GM12878 (cell line): ENCODE results near the gene C17orf50. TPM values are rescaled to one million over a fixed set of nuclear protein-coding genes. Genes with fewer than 3 reads are reported as not detected.

Experiments used
- ATAC-seq: fragments of 200-7000 bp; cut with Tn5 transposase; 3 replicates; pipeline ENCODE4 v1.9.1; 2020; ENCODE audit warnings: mild to moderate bottlenecking, moderate library complexity
- BruUV-seq: library from RNA; stranded (reverse); fragments of 400-500 nt; replicated peaks from 2 replicates; lab custom pipeline; 2021; lab: Mats Ljungman, UMichigan
- CTCF ChIA-PET: fragments of 300-600 bp; sonication (Branson Sonifier 250); formaldehyde crosslinking; extraction: SDS; loops from one replicate; lab custom pipeline; 2021; ENCODE audit warnings: inconsistent platforms; lab: Yijun Ruan, JAX
- POLR2A ChIA-PET: fragments of 350-600 bp; formaldehyde crosslinking; extraction: SDS; loops from one replicate; lab custom pipeline; 2021; ENCODE audit warnings: inconsistent platforms; lab: Charles Lee
- RAD21 ChIA-PET: fragments of 300-600 bp; sonication (Branson Sonifier 250); formaldehyde crosslinking; loops from one replicate; lab custom pipeline; 2023; ENCODE audit warnings: antibody characterized with exemption; ENCODE audit not compliant: unreplicated experiment; lab: Charles Lee
- SMC1A ChIA-PET: fragments of 300-600 bp; sonication (Branson Sonifier 250); formaldehyde crosslinking; loops from one replicate; lab custom pipeline; 2023; ENCODE audit not compliant: unreplicated experiment, uncharacterized antibody; lab: Charles Lee
- DNase-seq: peaks from one replicate; pipeline ENCODE4 v3.0.0-alpha.2; 2011; ENCODE audit warnings: low read depth, low spot score
- FAIRE-seq: peaks from 3 replicates; lab custom pipeline; 2011; peaks lifted over from hg19 to GRCh38; lab: Jason Lieb, UNC
- H2AFZ ChIP-seq: 2 replicates; pipeline ENCODE4 v1.6.0; 2011; ENCODE audit warnings: low read depth, low read length, control low read depth; ENCODE audit not compliant: control insufficient read depth
- H3K27ac ChIP-seq: 2 replicates; pipeline ENCODE4 v1.5.1; 2011; ENCODE audit warnings: control low read depth; ENCODE audit not compliant: control insufficient read depth, insufficient read depth
- H3K27me3 ChIP-seq, 2 experiments: replicated peaks in 1 of 2; 2 replicates each; pipeline versions ENCODE4 v1.6.0 to v1.6.1; 2011; ENCODE audit warnings: low read length in 1 of 2; ENCODE audit not compliant: control insufficient read depth in 2 of 2, insufficient read depth in 2 of 2
- H3K36me3 ChIP-seq, 2 experiments: 2 replicates each; pipeline ENCODE4 v1.5.1; 2011; ENCODE audit warnings: low read length in 1 of 2; ENCODE audit not compliant: control insufficient read depth in 2 of 2, insufficient read depth in 2 of 2
- H3K4me1 ChIP-seq: 2 replicates; pipeline ENCODE4 v1.6.1; 2011; ENCODE audit warnings: mild to moderate bottlenecking, low read length, moderate library complexity, mixed read lengths; ENCODE audit not compliant: control insufficient read depth, insufficient read depth
- H3K4me2 ChIP-seq: 2 replicates; pipeline ENCODE4 v1.6.0; 2011; ENCODE audit warnings: control low read depth; ENCODE audit not compliant: control insufficient read depth, insufficient read depth
- H3K4me3 ChIP-seq: fragments of 200-600 bp; sonication (generic); 2 replicates; pipeline ENCODE4 v1.5.1; 2016
- H3K79me2 ChIP-seq: 2 replicates; pipeline ENCODE4 v1.6.0; 2011; ENCODE audit warnings: low read length; ENCODE audit not compliant: control insufficient read depth, insufficient read depth
- H3K9ac ChIP-seq: 2 replicates; pipeline ENCODE4 v1.8.0; 2011; ENCODE audit warnings: low read length, control low read depth, mixed read lengths; ENCODE audit not compliant: control insufficient read depth, insufficient read depth
- H3K9me3 ChIP-seq: replicated peaks from 3 replicates; pipeline ENCODE4 v1.5.1; 2011; ENCODE audit warnings: mild to moderate bottlenecking, low read length; ENCODE audit not compliant: control insufficient read depth, insufficient read depth
- H4K20me1 ChIP-seq: 2 replicates; pipeline ENCODE4 v1.6.0; 2011; ENCODE audit not compliant: control insufficient read depth, insufficient read depth
- ATF7 ChIP-seq: fragments of 450-650 bp; IDR thresholded peaks from 2 replicates; pipeline ENCODE4 v1.6.1; 2016; ENCODE audit warnings: low read depth, mild to moderate bottlenecking
- CEBPZ ChIP-seq: fragments of 150-350 bp; IDR thresholded peaks from 2 replicates; pipeline ENCODE4 v1.6.1; 2016; ENCODE audit warnings: low read depth, low read length
- NFYB ChIP-seq: IDR thresholded peaks from 2 replicates; pipeline ENCODE4 v1.6.1; 2011; ENCODE audit warnings: low read depth, mild to moderate bottlenecking, low read length, improper control_type of control experiment, moderate library complexity; ENCODE audit not compliant: insufficient read depth
- SPI1 ChIP-seq: IDR thresholded peaks from 2 replicates; pipeline ENCODE4 v1.6.1; 2011; ENCODE audit warnings: low read depth, mild to moderate bottlenecking, low read length, moderate library complexity, borderline replicate concordance; ENCODE audit not compliant: insufficient read depth
- ZBTB11 ChIP-seq: fragments of 450-650 bp; formaldehyde crosslinking; IDR thresholded peaks from 2 replicates; pipeline ENCODE4 v1.5.0; 2022; ENCODE audit warnings: mild to moderate bottlenecking, missing genetic modification characterization
- ZNF622 ChIP-seq: fragments of 450-650 bp; IDR thresholded peaks from 2 replicates; pipeline ENCODE4 v1.6.1; 2017; ENCODE audit warnings: mild to moderate bottlenecking, inconsistent platforms
- ZSCAN29 ChIP-seq: fragments of 450-650 bp; IDR thresholded peaks from 2 replicates; pipeline ENCODE4 v1.6.1; 2017; ENCODE audit warnings: mild to moderate bottlenecking, moderate library complexity
- WGBS: methylation state at CpG from one replicate; pipeline ENCODE4 v1.1.6; 2016; ENCODE audit warnings: low lambda C conversion rate; ENCODE audit not compliant: insufficient replicate concordance, insufficient coverage; ENCODE audit errors: missing lambda C conversion rate; 5-methylcytosine and 5-hydroxymethylcytosine counted together
- in situ Hi-C: fragments of 300-500 bp; cut with MboI; formaldehyde crosslinking; loops from 9 replicates; pipeline ENCODE4 v1.14.3; 2018; ENCODE audit warnings: mixed read lengths
- intact Hi-C: fragments of 100-400 bp; cut with micrococcal nuclease; formaldehyde crosslinking; loops from one replicate; pipeline ENCODE4 v1.14.2; 2022; ENCODE audit not compliant: unreplicated experiment
- polyA plus RNA-seq, 11 experiments: library from polyadenylated mRNA; depleted of rRNA in 4 of 11; unstranded in 6 of 11; stranded (reverse) in 5 of 11; fragments of >200 nt; fragmentation: Nextera tagmentation in 4 of 11; fragmentation: Illumina TruSeq in 1 of 11; extraction: Ambion mirVana in 4 of 11; extraction: Trizol in 1 of 11; gene quantifications; 1 replicate in 1 of 11; 2 replicates in 10 of 11; pipeline versions ENCODE4 v1.2.1 to v1.2.3, GENCODE V29; 2011 to 2016; ENCODE audit warnings: inconsistent platforms in 2 of 11, missing spikeins in 2 of 11, low read depth in 1 of 11
- total RNA-seq, 4 experiments: library from RNA; depleted of rRNA in 3 of 4; stranded (reverse); fragments of >200 nt in 3 of 4; fragmentation: Illumina TruSeq in 1 of 4; extraction: Trizol in 1 of 4; gene quantifications; 2 replicates each; pipeline versions ENCODE4 v1.2.1 to v1.2.3, GENCODE V29; 2013 to 2021

C17orf50 gene
- total and polyA plus RNA-seq, 10 of the 15 experiments (the other 5 are each of a cell fraction or from before 2014, with no cell fraction given) = 0.16 TPM; not detected in 9

GRCh38 chr17:35790841-35791240 is 30.2 kb downstream of the C17orf50 start:
- no peak for ATAC-seq
- H3K4me1 ChIP-seq = peaks cover 3% of the 10 kb centered on the region
- POLR2A ChIA-PET = no interaction called here
- no peak overlapping the region for H3K27ac ChIP-seq
- H3K79me2 ChIP-seq = no peaks in the 10 kb centered on the region
- SMC1A ChIA-PET = no interaction called here
- no peak for FAIRE-seq
- no peak overlapping the region for H2AFZ ChIP-seq
- RAD21 ChIA-PET = no interaction called here
- H3K4me2 ChIP-seq = no peak overlapping the region
- no peaks in the 10 kb centered on the region for H3K36me3 ChIP-seq
- TF ChIP-seq CEBPZ (no peak), ZBTB11 (no peak), ZNF622 (no peak), NFYB (no peak), ATF7 (no peak), SPI1 (no peak), ZSCAN29 (no peak)
- H3K4me3 ChIP-seq = no peak overlapping the region
- H3K9me3 ChIP-seq = no peaks in the 10 kb centered on the region
- CTCF ChIA-PET = no interaction called here
- intact Hi-C loops (no loop called here), in situ Hi-C loops (no loop called here)
- H4K20me1 ChIP-seq = no peaks in the 10 kb centered on the region; the same call in 1 of the 2 replicates
- H3K27me3 ChIP-seq = peaks cover 12% of the 10 kb centered on the region in 2 experiments
- no peak overlapping the region for H3K9ac ChIP-seq
- no TSS peak for BruUV-seq
- 66% methylated on average over 3 of the region's 3 CpGs for WGBS
- no peak for DNase-seq
